ENCODE data around the gene WAC.
A peak's percentile ranks its signal among the peaks of the same experiment; 100 is the strongest.
"Not testable (repeated sequence)": the region's sequence is repeated elsewhere in the genome, so short reads cannot be mapped to it uniquely, and the experiment has no call there.

The WAC gene

GRCh38 chr10:28638392-28638791 is 105.5 kb downstream of the WAC start:
- H3K9me3 Mint-ChIP-seq, result peaks cover 5 to 7% of the 10 kb centered on the region in 2 donors
- H3K4me3 Mint-ChIP-seq, result no peak overlapping the region
- DNase-seq, result no peak
- H3K27me3 Mint-ChIP-seq, result no peaks in the 10 kb centered on the region
- H3K4me1 Mint-ChIP-seq, result no peaks in the 10 kb centered on the region
- H3K27ac Mint-ChIP-seq, result no peak overlapping the region
- no peak for ATAC-seq

GRCh38 chr10:28640551-28640950 is 107.6 kb downstream of the WAC start:
- peaks cover 5 to 7% of the 10 kb centered on the region in 2 donors for H3K9me3 Mint-ChIP-seq
- ATAC-seq, result no peak

GRCh38 chr10:28644647-28645046 is 111.7 kb downstream of the WAC start:
- DNase-seq, result no peak
- Mint-ChIP-seq H3K27me3 (no peaks in the 10 kb centered on the region), H3K9me3 (no peaks in the 10 kb centered on the region), H3K4me3 (no peak overlapping the region), H3K4me1 (peaks cover 6% of the 10 kb centered on the region), H3K27ac (no peak overlapping the region)
- ATAC-seq, result no peak

More at GRCh38 chr10:28640551-28640950, 107.6 kb downstream of the WAC start:
- H3K4me3 Mint-ChIP-seq, result no peak overlapping the region
- peaks cover 6% of the 10 kb centered on the region for H3K4me1 Mint-ChIP-seq
- no peak overlapping the region for H3K27ac Mint-ChIP-seq
- no peaks in the 10 kb centered on the region for H3K27me3 Mint-ChIP-seq
- DNase-seq, result no peak

DNA sequence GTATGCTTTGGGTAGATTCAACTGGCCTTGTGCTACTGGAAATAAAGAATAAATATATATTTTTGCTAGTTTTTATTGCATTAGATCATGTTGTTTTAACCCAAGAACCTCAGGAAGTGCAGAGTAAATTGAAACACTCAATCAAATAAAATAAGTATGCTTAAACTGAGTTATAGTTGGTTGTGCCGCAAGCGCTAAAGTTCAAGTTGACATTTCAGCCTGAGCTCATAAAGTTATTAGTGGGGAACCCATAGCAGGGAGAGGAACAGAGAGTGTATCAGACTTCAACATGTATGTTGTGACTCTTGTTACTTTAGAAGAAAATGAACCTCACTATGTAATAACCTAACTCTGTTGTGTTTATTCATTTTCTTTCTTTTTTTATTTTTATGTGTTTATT is 119.2 kb downstream of the WAC start:
- H3K9me3 Mint-ChIP-seq, result no peaks in the 10 kb centered on the region
- H3K4me3 Mint-ChIP-seq, result no peak overlapping the region
- H3K27me3 Mint-ChIP-seq, result no peaks in the 10 kb centered on the region
- H3K4me1 Mint-ChIP-seq, result no peaks in the 10 kb centered on the region
- no peak overlapping the region for H3K27ac Mint-ChIP-seq
- ATAC-seq (no peak), DNase-seq (no peak)

DNA sequence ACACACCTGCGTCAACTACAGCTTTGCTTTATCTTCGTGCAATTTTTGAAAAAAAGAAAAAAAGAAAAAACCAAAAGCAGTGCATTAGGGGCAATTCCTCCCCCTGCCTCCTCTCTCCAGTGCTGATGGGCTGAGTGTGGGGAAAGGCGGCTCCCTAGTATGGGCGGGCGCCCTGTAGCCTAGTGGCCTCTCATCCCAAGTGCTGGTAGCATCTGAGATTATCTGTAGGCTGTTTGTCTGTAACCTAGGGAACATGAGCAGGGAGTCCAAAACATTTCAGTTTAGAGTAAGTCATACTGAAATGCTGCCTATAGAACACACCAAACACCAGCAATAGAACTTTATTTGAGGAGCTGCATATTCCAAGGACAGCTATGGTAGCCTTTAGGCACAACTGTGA is 119.8 kb downstream of the WAC start:
- Mint-ChIP-seq H3K4me3 (no peak overlapping the region), H3K27ac (no peak overlapping the region), H3K4me1 (no peaks in the 10 kb centered on the region)

DNA sequence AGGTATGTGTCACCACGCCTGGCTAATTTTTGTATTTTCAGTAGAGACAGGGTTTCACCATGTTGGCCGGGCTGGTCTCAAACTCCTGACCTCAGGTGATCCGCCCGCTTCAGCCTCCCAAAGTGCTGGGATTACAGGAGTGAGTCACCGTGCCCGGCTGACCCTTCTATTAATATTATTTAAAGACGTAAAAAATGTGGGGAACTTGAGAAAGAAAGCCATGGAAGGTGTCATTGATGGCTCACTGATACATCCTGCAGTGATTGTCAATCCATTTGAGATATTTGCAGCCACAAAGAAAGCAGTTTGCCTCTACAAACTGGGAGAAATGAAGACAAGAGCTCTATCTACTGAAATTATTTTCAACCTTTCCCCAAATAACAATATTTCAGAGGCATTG is 125.9 kb downstream of the WAC start:
- not testable (repeated sequence) for H3K27ac Mint-ChIP-seq, H3K9me3 Mint-ChIP-seq, H3K4me3 Mint-ChIP-seq, H3K27me3 Mint-ChIP-seq, H3K4me1 Mint-ChIP-seq, DNase-seq, ATAC-seq

More for the DNA sequence above, 119.8 kb downstream of the WAC start:
- Mint-ChIP-seq H3K9me3 (no peaks in the 10 kb centered on the region), H3K27me3 (no peaks in the 10 kb centered on the region)
- ATAC-seq (no peak), DNase-seq (no peak)

DNA sequence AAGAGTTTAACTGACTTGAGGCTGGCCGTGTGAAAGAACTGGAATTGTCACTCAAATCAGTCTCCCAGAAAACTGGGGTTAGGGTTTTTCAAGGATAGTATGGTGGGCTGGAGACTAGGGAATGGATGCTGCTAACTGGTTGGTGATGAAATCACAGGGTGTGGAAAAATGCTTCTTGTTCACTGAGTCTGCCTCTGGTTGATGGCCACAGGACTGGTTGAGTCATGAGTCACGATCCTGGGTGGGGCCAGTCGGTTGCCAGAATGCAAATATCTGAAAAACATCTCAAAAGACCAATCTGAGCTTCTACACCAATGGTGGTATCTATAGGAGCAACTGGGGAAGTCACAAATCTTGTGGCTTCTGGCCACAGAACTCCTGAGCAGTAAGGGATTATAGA is 128.1 kb downstream of the WAC start:
- no peaks in the 10 kb centered on the region for H3K4me1 Mint-ChIP-seq

DNA sequence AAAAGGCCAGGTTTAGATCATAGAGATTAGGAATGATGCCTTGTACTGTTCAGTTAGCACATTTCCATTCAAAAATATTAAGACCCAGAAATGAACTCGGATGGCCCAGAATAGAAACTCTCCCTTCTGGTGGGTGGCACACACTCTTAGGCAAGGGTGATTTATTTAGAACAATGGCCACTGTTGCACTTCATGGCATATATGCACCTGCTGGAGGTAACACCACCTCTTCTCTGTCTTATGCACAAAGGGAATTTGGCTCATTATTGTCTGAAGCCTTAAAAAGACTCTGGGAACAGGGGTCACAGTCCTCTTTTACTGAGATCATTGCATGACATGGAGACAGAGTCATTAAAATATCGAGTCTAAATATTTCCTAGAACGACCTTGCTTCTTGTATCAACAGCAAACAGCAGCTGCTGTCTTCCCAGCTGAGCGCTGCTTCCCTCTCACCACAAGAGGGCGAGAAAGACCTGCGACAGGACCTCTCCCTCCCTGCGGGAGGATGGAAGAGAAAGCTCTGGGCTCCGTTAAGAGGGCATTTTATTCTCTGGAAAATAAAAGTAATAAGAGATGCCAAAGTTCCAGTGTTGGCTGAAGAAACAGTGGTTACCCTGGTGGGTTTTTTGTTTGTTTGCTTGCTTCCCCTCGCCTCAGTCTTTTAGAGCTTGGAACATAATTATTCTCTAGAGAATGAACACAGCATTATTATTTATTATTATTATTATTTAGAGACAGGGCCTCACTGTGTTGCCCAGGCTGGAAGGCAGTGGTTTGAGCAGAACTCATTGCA is 130.9 kb downstream of the WAC start:
- peak; percentile 62 to 66 for DNase-seq
- no peaks in the 10 kb centered on the region for H3K9me3 Mint-ChIP-seq
- peaks cover 11% of the 10 kb centered on the region for H3K4me1 Mint-ChIP-seq
- no peak overlapping the region for H3K27ac Mint-ChIP-seq
- no peak overlapping the region for H3K4me3 Mint-ChIP-seq
- peak; percentile 82 for ATAC-seq
- peaks cover 54% of the 10 kb centered on the region for H3K27me3 Mint-ChIP-seq

More for the DNA sequence above, 128.1 kb downstream of the WAC start:
- DNase-seq (no peak), ATAC-seq (no peak)
- no peak overlapping the region for H3K4me3 Mint-ChIP-seq
- peaks cover 27% of the 10 kb centered on the region for H3K27me3 Mint-ChIP-seq
- H3K27ac Mint-ChIP-seq, result no peak overlapping the region
- H3K9me3 Mint-ChIP-seq, result no peaks in the 10 kb centered on the region

DNA sequence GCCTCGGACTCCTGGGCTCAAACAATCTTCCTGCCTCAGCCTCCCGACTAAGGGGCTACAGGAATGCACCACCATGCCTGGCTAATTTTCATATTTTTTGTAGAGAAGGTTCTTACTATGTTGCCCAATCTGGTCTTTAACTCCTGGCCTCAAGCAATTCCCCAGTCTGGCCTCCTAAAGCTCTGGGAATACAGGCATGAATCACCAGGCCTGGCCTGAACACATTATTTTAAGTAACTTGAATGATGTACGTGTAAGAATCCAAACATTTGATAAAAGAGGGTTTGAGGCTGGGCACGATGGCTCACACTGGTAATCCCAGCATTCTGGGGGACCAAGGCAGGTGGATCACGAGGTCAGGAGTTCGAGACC is 131.4 kb downstream of the WAC start:
- Mint-ChIP-seq H3K27me3 (peaks cover 60% of the 10 kb centered on the region), H3K27ac (no peak overlapping the region), H3K4me1 (peaks cover 15% of the 10 kb centered on the region), H3K4me3 (no peak overlapping the region), H3K9me3 (no peaks in the 10 kb centered on the region)
- DNase-seq (no peak), ATAC-seq (no peak)

- no peak overlapping the region for H3K4me3 Mint-ChIP-seq
- H3K27ac Mint-ChIP-seq, result no peak overlapping the region
- H3K27me3 Mint-ChIP-seq, result peaks cover 79% of the 10 kb centered on the region
- H3K4me1 Mint-ChIP-seq, result peaks cover 15% of the 10 kb centered on the region
- ATAC-seq (no peak), DNase-seq (no peak)
- no peaks in the 10 kb centered on the region for H3K9me3 Mint-ChIP-seq
Measured at GRCh38 chr10:28666751-28667467, 134.0 kb downstream of the WAC start.

DNA sequence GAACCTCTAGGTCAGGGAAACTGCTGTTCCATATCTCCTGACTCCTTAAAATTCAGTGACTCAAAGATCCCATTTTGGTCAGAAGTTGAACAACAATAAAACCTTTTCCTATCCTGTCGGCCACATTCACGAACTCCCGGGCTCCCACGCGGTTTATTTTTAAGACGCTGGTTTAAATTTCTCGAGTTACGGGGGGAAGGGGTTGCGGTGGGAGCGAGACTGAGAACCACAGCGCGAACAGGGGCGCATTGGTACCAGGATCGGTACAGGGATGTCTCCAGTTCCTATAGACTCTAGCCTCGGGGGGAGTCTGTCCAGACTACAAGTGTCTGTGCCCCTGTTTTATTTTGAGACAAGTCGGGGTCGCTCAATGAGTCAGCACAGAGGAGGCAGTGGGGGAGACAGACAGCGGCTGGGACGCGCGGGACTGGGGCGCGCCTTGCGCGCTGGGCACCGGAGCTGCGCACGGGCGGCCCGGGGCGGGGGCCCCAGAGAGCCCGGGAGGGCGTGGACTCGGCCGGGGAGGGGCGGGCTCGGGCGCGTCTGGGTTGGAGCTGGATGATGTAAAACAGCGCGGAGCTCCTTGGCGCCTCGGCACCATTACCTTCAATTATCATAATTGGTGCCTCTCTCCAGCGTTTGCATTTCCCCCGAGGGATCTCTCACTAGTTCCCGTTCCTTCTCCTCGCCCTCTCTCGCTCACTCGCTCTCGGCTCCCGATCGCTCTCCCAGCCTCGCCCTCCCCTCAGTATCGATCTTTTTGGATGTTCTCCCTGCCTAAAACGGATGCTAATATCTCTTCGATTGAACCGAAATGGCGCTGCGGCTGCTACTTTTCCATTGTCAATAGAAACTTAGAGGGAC is 135.7 kb downstream of the WAC start:
- no peaks in the 10 kb centered on the region for H3K9me3 Mint-ChIP-seq
- peak overlapping the region; percentile 11 to 15 for H3K27ac Mint-ChIP-seq
- H3K4me1 Mint-ChIP-seq, result peaks cover 15% of the 10 kb centered on the region
- ATAC-seq, result peak; percentile 90
- H3K4me3 Mint-ChIP-seq, result peak overlapping the region; percentile 88 to 92
- DNase-seq, result peak; percentile 49 to 55
- peaks cover 77% of the 10 kb centered on the region for H3K27me3 Mint-ChIP-seq

DNA sequence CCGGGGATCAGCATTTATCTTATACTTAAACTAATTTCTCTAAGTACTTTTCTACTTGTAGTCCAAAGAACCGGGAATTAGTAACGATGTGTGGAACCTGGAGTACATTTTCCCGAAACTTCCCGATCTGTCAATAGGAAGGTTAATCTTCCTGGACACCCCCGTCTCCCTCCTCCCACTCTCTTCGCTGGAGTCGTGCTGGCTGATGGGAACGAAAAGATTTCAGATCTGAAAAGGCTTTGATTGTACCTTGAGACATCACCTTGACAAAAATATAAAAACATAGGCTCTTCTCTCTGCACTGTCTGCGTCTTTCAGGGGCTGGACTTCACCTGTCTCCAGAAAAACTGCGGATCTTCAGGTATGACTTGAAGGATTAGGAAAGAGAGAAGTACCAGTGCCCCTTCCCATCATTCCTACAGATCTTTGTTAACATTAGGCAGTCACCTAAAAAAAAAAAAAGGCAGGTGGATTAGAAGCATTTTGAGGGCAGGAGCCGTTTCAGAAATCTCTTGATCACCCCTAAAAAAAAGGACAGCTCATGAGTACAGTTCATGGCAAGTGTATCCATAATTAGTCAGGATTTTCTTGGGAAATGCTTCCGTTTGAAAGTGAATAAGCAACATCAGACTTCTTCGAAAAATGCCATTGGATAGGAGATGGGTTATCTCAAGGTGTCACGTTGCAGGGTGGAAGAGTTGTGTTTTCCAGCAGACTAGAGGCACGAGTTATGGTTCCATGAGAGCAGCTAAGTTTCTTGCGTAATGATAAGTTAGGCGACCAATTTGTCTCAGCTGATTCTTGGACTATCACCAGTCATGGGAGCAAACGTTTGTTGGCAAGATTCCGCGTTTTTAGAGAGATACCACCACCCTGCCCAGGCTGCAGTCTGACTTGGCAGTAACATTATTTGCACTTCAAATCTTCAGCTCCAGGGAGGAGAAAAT is 136.6 kb downstream of the WAC start:
- Mint-ChIP-seq H3K9me3 (no peaks in the 10 kb centered on the region), H3K4me3 (peak overlapping the region; percentile 76 to 88), H3K4me1 (peaks cover 15% of the 10 kb centered on the region), H3K27ac (no peak overlapping the region), H3K27me3 (peaks cover 78% of the 10 kb centered on the region)
- ATAC-seq, result no peak
- no peak for DNase-seq
